GM21390 (cell line): Measurements from ENCODE around the gene ATG4A.

ENCODE experiments used
- ATAC-seq: cut with Tn5 transposase; IDR thresholded peaks from one replicate; pipeline ENCODE4 v1.9.1; 2021; ENCODE audit not compliant: unreplicated experiment

ATG4A gene

GRCh38 chrX:108167211-108167872, 75.8 kb downstream of the ATG4A start:
- no peak for ATAC-seq

- ATAC-seq = no peak
These were observed 77.6 kb downstream of the ATG4A start for GRCh38 chrX:108168961-108169740.

DNA sequence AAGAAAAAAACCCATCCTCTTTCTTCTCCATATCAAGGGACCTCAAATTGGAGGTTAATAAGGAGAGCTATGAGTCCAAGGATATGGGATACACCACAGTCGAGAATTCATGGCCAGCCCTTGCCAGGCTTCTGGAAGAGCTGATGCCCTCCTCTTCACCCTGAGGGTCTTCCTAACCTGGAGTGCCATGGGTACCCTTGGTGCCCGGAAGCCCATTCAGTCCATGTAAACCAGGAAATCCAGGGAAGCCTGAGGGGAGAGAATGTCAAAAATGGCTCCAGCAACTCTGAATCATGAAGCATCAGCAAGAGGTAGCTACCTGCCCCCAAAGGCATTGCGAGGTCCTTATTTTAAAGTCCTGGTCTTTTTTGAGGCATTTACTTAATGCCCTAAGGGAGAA, 78.2 kb downstream of the ATG4A start:
- no peak for ATAC-seq

DNA sequence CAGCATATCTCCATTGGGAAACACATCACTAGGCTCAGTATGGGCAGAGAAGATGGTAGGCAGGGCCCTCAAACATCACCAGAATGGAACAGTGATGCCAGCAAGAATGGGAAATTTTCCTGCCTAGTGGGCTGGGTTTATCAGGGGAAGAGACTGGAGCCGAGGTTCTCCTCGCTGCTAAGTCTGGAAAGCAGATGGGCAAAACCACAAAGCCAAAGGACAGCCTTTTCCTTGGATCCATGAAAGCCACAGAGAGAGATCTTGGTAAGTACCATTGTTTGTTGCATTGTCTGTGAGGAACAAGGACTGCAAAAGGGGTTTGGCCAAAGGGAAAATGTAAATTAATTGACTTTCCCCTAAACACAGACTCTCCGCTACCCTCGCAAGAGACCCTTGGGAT, 80.1 kb downstream of the ATG4A start:
- no peak for ATAC-seq

DNA sequence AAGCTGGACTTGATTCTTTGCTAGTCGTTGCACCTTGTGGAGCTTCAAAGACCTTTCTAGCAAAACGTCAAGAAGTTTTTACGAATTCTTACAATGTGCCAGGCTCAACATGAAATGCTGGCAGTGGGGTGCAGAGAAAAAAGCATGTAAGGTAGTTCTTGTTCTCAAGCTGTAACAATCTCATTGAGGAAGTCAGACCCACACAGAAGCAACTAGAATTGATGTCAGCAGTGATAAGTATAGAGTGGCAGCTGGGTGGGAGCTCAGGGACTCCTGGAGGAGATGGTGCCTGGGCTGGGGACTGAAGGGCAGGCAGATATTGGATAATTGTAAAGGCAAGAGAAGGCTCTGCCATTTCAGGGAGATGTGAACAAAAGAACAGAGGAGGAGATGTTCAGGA, 82.3 kb downstream of the ATG4A start:
- no peak for ATAC-seq

GRCh38 chrX:108177351-108178142, 86.0 kb downstream of the ATG4A start:
- ATAC-seq = no peak

DNA sequence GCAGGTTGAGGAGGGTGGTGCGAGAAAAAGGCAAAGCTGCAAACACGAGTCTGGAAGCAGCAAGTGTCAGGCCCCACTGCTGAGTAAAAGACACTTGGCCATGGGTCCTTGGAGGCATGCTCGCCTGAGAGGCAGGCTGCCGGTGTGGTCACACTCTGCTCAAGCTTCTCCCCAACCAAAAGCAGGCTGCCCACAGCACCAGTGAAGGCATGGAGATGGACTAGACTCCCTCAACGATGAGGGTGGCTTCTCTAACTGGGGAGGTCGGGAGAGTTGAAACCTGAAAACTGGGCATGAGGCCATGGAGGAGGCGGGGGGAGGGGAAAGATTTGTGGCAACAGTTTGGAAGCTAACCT, 86.5 kb downstream of the ATG4A start:
- ATAC-seq = no peak

DNA sequence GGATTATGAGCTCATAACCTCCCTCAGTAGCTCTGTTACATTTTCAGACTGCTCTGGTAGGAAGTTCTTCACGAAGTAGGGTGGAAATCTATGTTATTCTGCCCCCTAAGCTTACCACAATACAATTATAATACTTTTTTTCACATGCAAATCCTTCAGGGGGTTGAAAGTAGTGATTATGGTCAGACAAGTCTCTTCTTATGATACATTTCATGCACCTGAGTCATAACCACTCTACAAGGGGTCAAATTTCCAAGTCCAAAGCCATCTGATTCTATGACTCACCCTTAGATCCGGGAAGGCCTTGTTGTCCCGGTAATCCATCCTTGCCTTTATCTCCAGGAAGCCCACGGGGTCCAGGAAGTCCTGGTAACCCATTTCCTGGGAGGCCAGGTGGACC, 95.2 kb downstream of the ATG4A start:
- no peak for ATAC-seq

GRCh38 chrX:108198420-108198819, 106.8 kb downstream of the ATG4A start:
- ATAC-seq = no peak

- no peak for ATAC-seq
These were observed 107.5 kb downstream of the ATG4A start for GRCh38 chrX:108199041-108199440.

DNA sequence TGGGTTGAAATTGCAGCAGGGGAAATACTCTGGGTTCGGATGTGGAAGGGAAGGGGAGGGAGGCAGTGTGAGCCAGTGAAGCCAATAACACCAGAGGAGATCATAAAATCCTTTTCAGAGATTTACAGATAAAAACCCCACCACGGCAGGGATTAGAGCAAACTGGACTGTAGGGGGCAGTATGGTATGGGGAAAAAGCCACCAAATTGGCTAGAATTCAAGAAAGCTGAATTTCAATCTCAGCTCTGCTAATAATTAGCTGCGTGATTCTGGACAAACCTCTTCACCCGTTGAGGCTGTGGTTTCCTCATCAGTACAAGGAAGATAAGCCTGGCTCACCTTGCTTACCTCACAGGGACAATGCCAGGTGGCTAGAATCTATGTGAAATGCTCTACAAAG, 108.1 kb downstream of the ATG4A start:
- ATAC-seq = no peak

DNA sequence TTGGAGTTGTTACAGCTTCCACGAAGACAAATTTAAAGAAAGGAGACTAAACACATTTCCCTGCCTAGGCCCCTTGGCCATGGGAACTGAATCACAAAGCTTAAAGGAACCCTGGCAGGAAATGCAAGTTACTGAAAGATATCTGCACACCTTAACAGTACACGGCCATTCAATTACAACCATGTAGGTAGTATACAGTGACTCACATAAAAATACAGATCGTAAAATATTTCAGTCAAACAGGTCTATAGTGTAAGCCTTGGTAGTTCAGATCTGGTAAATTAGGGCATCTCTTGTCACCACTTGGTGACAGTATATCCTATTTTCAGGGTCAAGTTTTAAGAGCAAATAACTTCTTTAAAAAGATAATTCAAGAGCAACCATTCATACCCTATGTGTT, 112.0 kb downstream of the ATG4A start:
- ATAC-seq = no peak
